Measurements from ENCODE around the gene BCAP31. TPM values are rescaled to one million over a fixed set of nuclear protein-coding genes. Genes with fewer than 3 reads are reported as not detected.

Gene BCAP31
- total and polyA plus RNA-seq, 2 of the 13 experiments (the other 11 are each of a cell fraction or from before 2014, with no cell fraction given) = 139 to 178 TPM

GRCh38 chrX:153763989-153764755 lies 40.0 kb upstream of the BCAP31 start, which contains the start of gene PLXNB3 (continued):
- no peak for TF ChIP-seq SMARCC2 (IDR thresholded peaks at IDR 0.05)
- TF ChIP-seq HOMEZ (CRISPR knock-in tag; IDR thresholded peaks at IDR 0.05; ENCODE audit: low read depth) = no peak
- TF ChIP-seq ZC3H4 (CRISPR knock-in tag; IDR thresholded peaks at IDR 0.05; ENCODE audit: borderline replicate concordance) = no peak
- TF ChIP-seq, protein P1, sequence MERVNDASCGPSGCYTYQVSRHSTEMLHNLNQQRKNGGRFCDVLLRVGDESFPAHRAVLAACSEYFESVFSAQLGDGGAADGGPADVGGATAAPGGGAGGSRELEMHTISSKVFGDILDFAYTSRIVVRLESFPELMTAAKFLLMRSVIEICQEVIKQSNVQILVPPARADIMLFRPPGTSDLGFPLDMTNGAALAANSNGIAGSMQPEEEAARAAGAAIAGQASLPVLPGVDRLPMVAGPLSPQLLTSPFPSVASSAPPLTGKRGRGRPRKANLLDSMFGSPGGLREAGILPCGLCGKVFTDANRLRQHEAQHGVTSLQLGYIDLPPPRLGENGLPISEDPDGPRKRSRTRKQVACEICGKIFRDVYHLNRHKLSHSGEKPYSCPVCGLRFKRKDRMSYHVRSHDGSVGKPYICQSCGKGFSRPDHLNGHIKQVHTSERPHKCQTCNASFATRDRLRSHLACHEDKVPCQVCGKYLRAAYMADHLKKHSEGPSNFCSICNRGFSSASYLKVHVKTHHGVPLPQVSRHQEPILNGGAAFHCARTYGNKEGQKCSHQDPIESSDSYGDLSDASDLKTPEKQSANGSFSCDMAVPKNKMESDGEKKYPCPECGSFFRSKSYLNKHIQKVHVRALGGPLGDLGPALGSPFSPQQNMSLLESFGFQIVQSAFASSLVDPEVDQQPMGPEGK (CRISPR knock-in tag; IDR thresholded peaks at IDR 0.05) = peak; percentile 48
- no peak for TF ChIP-seq FOXK2 (IDR thresholded peaks at IDR 0.05)
- peak; percentile 42; the same call in 1 of the 2 replicates for TF ChIP-seq ZNF143 (CRISPR knock-in tag; IDR thresholded peaks at IDR 0.05)
- TF ChIP-seq PAXIP1 (CRISPR knock-in tag; conservative IDR thresholded peaks at IDR 0.05) = no peak
- no peak for TF ChIP-seq NFATC3 (CRISPR knock-in tag; IDR thresholded peaks at IDR 0.05)
- TF ChIP-seq FOXP4 (CRISPR knock-in tag; IDR thresholded peaks at IDR 0.05) = no peak
- peak; percentile 49; the same call in 1 of the 2 replicates for TF ChIP-seq ZNF501 (CRISPR knock-in tag; IDR thresholded peaks at IDR 0.05)
- no peak for TF ChIP-seq ZBTB3 (CRISPR knock-in tag; IDR thresholded peaks at IDR 0.05; ENCODE audit: borderline replicate concordance, low read depth)
- TF ChIP-seq E2F1 (CRISPR knock-in tag; IDR thresholded peaks at IDR 0.05) = no peak
- TF ChIP-seq ZFAT (CRISPR knock-in tag; conservative IDR thresholded peaks at IDR 0.05) = no peak
- no peak for TF ChIP-seq TGIF2 (CRISPR knock-in tag; IDR thresholded peaks at IDR 0.05)
- TF ChIP-seq, protein P2, sequence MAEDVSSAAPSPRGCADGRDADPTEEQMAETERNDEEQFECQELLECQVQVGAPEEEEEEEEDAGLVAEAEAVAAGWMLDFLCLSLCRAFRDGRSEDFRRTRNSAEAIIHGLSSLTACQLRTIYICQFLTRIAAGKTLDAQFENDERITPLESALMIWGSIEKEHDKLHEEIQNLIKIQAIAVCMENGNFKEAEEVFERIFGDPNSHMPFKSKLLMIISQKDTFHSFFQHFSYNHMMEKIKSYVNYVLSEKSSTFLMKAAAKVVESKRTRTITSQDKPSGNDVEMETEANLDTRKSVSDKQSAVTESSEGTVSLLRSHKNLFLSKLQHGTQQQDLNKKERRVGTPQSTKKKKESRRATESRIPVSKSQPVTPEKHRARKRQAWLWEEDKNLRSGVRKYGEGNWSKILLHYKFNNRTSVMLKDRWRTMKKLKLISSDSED (CRISPR knock-in tag; IDR thresholded peaks at IDR 0.05) = no peak

All from HepG2 (cell line).